Dedifferentiated amniotic fluid mesenchymal stem cell (primary cell): ENCODE data around the gene SYCP2L.
"Not testable (repeated sequence)": the region's sequence is repeated elsewhere in the genome, so short reads cannot be mapped to it uniquely, and the experiment has no call there.

Experiments used
- DNase-seq: peaks from one replicate; pipeline ENCODE4 v3.0.0-alpha.2; 2016; ENCODE audit errors: extremely low spot score

SYCP2L gene

DNA sequence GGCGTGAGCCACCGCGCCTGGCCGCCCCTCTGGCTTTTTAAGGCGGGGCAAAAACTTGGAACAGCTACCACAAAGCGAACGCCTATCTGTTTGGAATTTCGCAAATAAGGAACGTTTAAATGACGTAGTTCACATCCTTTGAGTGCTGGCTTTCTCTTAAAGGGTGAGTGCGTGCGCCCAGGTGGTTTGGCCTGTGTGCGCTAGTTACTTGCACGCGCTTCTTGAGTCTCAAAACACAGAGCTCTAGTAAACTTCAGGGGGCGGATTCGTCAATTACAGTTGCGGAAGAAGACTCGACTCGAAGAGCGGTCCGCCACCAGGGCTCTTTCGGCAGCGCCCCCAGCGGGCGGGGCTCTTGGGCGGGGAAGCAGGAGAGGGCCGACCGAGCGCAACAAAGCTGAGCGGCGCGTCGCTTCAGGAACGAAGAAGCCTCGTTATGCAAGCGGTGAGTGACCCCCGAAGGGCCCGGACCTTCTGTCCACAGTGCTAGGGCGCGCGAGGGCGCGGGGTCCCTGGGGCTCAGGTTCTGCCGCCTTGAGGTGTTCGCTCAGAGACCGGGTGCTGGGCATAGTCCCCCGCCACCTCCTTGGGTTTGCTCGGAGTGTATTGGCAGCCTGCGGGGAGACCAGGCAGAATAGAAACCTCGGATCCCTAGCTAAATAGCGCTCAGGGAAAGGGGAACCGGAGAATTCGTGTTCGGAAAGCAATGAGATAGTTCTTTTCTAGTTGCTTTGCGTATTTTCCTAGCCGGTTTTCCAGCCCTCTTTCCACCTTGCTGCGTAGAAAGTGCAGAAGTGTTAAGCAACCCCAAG is at the start of gene SYCP2L:
Gene SYCP2L (plus strand): TSS at position 362 of the 812 bp plus-strand sequence. CDS start 75 bp downstream, at position 437.
- no peak for DNase-seq

DNA sequence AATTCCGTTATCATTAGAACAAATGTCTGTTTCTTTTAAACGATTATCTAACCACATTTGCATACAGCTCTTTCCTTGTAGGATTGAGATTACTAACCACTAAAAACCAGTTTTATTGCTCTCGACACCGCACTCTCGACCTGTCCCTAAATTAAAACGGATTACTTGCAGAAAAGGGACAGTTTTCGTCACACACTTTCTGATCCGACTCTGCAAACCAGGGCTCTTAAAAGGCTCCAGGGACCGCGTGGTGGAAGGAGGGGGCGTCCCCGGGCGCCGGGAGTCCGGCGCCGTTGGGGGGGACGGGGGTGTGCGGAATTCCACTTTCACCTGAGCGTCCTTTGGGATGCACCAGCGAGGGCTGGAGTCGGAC is 49.2 kb upstream of the SYCP2L start:
- DNase-seq, result no peak

DNA sequence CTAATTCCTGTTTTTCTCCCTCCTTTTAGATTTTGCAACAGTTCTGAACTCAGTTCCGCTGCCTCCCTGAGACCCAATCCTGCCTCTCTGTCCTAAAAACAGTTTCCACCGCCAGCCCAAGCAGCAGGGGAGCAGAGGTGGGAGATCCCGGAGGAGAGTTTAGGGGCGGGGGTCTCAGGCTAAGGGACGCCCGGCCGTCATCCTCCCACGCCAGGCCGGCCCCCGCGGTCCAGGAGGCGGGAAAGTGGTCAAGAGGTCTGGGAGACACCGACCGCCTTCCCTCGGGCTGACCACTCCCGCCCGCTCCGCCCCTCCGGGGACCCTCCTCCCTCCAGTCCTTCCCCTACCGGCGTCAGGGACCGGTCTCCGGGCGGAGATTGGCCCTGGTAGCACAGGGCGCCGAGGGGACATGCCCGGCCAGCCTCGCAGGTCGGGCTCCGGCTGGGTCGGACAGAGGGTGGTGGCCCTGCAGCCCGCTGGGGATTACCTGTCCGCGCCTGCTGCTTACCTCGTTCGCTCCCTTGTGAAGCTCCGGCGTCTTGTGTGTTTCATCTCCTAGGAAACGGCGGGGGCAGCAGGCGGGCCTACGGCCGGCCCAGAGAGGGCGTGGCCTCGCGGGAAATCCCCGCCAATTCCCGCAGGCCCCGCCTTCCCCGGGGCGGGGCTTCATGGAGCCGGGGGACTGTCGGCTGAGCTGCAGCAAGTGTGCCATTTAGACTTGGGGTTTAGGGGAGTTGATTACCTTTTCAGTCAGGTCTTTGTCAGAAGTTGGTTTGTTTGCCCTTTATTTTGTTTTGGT is 48.7 kb upstream of the SYCP2L start, which contains the start of gene MAK:
Gene MAK (minus strand): TSS at position 545 of the 799 bp plus-strand sequence. CDS start 7,891 bp downstream, outside the sequence.
- DNase-seq, result peak; percentile 30

DNA sequence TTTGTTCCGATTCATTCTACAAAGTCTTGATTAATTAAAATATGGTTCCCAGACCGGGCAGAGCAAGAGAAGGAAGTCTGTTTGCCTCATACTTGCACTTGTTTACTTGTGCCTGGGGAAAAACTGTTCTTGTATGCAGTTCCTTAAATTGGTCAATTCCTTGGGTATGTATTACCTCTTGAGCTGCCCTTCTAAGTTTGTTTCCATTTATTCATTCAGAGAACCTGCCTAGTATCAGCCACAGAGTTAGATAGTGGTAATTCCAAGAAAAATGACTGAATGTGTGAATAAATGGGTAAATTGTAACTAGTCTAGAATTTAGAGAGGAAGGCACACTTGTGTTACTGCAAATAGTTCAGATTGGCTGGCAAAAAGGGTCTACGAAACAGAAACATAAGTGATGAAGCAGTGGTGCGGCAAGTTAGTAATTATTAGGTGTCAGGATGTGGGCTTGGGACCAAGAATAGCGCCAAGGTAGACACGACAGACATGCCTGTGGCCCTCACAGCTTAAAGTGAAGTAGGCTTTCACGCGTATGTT is 48.0 kb upstream of the SYCP2L start:
- DNase-seq, result no peak

DNA sequence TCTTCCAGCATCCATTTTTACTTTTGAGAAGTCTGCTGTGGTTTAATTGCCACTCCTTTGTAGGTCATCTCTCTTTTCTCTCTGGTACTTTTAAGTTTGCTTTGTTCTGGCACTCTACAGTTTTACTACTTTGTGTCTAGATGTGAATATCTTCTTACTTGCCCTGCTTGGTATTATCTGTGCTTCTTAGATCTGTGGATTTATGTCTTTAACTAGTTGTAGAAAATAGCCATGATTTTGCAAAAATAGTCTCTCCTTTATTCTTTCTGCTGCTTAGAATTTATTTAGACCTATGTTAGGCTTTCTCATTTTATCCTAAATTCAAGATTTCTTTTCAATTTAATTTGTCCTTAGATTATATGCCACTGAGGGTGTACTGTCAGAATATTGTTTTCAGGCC is 43.3 kb upstream of the SYCP2L start:
- DNase-seq, result no peak

DNA sequence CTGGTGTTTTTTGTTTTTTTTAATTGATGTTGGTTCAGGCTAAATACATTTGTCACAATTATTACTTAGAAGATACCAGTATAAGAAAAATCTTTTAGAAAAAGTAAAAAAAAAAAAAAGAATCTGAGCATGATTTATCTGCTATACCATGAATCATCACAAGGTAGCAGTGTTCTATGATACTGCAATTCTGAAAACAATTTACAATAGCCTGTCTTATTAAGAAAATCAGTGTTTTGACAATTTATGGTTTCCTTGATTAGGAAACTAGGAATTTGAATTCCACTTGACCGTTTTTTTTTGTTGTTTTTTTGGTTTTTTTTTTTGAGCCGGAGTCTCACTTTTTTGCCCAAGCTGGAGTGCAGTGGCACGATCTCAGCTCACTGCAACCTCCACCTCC is 39.2 kb upstream of the SYCP2L start:
- DNase-seq, result no peak

DNA sequence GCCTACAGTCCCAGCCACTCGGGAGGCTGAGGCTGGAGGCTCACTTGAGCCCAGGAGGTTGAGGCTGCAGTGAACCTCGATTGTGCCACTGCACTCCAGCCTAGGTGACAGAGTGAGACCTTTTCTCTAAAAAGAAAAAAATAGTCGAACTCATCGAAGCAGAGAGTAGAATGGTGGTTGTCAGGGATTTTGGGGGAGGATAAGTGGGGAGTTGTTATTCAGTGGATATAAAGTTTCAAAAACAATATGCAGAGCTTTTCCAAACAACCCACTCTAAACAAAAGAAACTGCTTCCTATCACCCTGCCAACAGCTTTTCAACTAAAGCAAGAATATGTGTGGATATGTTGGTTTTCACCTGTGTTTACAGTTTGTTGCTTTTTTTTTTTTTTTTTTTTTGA is 37.0 kb upstream of the SYCP2L start:
- DNase-seq, result no peak

DNA sequence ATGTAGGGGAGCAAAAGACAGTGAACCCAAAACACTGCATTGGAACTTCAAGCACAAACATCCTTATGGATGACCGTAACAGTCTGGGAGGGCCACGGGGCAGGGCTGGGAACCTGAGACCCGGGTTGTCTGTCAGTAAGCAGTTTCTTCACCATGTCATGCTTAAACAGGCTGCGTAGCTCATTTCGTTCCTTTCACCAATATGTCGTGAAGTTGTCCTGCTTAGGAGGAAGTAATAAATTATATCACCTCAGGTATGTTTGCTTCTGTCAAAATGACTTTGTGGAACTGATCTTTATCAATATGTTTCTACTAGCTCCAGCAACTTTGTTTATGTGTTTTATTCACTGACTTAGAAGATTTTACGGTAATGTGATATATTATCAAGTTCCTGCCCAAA is 36.1 kb upstream of the SYCP2L start:
- DNase-seq, result no peak

DNA sequence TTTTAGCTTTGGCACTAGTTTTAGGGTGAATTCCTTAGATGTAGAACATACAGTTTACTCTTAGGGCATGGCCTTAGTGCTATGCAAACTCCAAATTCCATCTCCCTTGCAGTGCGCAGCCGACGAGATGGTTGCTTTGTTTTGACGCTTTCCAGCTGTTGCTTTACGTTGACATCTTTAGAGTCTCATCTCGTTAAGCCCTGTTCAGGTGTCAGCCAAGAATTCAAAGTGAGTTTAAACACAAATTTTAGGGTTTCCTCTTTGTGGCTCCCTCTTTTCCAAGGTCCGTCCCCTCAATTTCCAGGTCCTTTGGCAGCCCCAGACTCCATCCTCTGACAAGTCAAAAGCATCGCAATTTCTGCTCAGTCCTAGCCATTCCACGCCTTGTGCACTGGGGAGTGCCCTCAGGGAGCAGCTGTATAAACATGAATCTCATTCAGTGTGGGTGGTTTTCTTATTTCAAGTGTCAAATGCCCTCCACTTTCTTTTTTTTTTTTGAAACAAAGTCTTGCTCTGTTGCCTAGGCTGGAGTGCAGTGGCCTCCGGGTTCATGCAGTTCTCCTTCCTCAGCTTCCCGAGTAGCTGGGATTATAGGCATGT is 34.4 kb upstream of the SYCP2L start:
- no peak for DNase-seq

DNA sequence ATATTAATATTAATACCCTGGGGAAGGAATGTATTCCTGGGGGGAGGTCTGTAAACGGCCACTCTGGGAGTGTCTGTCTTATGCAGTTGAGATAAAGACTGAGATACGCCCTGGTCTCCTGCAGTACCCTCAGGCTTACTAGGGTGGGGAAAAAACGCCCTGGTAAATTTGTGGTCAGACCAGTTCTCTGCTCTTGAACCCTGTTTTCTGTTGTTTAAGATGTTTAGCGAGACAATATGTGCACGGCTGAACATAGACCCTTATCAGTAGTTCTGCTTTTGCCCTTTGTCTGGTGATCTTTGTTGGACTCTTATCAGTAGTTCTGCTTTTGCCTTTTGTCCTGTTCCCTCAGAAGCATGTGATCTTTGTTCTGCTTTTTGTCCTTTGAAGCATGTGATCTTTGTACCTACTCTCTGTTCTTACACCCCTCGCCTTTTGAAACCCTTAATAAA is 33.0 kb upstream of the SYCP2L start:
- not testable (repeated sequence) for DNase-seq

DNA sequence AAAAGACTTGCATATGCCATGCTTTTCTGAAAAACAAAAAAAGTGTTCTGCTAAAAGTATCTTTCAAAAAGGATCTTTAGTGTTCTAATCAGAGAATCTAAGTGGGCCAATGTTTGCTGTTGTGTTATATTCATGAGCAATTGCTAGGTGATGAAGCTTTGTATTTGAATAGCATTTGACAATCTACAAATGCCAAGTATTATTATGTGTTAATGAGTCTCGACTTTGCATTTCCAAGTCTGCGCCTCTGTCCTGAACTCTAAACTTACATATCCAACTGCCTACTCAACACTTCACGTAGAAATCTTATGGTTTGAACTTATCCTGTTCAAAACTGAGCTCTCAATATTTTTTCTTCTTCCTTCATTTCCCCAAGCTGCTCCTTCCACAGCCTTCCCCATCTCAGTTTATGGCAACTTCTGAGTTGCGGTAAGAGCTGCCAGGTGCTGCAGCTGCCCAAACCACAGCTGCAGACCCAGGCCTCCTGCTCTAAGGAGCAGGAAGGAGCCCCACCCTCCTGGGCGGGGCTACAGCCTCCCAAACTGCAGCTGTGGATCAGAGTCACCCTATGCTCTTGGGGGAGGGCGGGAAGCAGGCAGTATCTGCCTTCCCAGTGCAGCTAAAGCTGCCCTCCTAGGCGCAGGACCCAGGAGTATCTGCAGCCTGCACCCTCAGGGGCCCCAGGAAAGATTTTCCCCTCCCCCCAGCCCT is 31.8 kb upstream of the SYCP2L start:
- DNase-seq, result no peak

DNA sequence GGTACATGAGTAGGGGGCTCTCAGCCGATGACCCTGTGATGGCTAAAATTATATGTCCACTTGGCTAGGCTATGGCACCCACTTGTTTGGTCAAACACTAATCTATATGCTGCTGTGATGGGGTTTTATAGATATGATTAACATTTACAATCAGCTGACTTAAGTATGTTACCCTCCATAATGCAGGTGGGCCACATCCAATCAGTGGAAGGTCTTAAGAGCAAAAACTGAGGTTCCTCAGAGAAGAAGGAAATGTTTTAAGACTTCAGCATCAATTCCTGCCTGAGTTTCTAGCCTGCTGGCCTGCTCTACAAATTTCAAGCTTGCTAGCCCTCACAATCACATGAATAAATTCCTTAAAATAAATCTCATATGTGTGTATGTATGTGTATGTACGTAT is 29.6 kb upstream of the SYCP2L start:
- no peak for DNase-seq

DNA sequence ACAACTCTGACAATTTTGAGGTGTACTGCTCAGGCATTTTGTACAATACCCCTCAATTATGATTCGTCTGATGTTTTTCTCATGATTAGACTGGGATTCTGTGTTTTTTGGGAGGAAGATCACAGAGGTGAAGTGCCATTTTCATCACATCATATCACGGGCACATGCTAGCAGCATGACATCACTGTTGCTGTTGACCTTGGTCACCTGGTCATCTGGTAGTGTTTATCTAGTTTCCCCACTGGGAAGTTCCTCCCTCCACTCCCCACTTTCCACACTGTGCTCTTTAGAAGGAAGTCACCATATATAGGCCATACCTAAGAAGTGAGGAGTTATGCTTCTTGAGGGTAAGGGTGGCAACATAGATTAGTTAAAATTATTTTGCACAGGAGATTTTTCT is 25.8 kb upstream of the SYCP2L start:
- DNase-seq, result no peak

DNA sequence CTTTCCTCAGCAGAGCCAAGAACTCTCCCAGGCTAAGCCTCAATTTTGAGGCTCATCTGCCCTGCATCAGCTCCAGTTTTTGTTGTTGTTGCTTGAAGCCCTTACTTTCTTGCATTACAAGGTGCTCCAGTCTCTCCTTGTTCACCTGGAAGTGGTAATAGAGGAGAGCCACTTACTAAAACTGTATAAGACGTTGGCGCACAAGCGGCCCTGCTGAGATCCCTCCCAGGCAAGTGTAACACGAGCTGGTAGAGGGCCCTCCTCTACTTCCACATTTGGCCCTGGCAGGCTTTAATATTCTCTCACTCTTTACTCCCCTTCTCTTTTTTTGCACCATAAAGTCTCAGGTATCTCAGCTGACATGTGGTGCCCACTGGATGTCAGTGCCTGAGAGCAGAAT is 24.5 kb upstream of the SYCP2L start:
- DNase-seq, result no peak

DNA sequence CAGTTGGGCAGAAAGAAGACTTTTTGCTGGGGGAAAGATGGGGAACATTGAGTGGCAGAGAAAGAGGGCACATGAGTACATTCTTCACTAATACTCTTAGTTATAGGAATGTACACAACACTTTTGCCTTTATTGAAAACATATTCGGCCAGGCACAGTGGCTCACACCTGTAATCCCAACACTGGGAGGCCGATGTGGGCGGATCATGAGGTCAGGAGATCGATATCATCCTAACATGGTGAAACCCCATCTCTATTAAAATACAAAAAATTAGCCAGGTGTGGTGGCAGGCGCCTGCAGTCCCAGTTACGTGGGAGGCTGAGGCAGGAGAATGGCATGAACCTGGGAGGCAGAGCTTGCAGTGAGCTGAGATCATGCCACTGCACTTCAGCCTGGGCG is 23.8 kb upstream of the SYCP2L start:
- not testable (repeated sequence) for DNase-seq

DNA sequence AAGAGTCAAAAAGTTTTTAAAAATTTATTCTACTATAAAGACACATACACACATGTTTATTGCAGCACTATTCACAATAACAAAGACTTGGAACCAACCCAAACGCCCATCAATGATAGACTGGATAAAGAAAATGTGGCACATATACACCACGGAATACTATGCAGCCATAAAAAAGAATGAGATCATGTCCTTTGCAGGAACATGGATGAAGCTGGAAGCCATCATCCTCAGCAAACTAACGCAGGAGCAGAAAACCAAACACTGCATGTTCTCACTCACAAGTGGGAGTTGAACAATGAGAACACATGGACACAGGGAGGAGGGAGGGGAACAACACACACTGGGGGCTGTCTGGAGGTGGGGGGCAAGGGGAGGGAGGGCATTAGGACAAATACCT is 20.1 kb upstream of the SYCP2L start:
- not testable (repeated sequence) for DNase-seq

DNA sequence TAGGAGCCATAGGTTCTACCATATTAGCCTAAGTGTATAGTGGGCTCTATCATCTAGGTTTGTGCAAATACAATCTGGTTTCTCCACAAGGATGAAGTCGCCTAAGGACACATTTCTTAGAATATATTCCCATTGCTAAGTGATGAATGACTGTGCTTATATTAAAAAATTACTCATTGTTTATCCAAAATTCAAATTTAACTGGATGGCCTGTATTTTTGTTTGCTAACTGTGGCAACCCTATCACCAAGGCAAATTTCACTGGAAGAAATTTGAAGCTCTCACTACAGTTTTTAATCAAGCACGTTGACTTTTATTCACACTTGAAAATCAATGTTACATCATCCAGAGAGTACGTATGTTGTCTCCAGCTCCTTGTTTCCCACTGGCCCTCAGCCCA is 18.9 kb upstream of the SYCP2L start:
- DNase-seq, result no peak

DNA sequence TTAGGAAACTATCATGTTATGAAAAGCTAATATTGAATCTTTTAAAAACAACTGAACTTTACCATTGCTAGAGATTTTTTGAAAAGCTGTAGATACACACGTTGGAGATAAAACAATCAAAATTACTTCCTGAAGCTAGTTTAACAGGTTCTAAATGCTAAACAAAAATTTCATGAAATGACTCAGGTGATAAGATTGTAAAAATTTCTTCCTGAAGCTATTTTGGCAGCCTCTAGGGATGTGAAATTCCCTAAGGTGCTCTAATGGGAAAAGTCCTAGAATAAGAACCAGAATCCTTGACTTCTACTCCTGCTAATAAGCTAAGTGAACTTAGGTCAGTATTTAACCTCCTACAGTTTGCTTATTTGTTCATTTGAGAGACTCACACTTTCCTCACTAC is 13.5 kb upstream of the SYCP2L start:
- DNase-seq, result no peak

DNA sequence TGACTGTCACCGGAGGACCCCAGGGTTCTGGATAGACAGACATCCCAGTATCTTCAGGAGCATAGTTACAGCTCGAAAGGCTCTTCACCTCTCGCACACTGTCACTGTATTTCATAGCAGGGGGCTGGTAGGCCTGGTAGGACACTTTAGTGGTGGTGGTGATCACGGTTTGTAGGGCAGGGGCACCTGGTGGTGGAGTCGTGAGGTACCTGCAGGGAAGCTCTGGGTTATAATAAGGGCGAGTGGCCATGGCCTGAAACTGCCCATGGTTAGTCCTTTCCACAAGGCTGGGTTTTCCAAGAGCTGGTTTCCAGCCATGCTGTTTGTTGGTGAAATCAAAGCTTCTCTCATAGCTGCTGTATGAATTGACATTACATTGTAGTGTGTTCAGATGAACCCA is 12.6 kb upstream of the SYCP2L start:
- no peak for DNase-seq

DNA sequence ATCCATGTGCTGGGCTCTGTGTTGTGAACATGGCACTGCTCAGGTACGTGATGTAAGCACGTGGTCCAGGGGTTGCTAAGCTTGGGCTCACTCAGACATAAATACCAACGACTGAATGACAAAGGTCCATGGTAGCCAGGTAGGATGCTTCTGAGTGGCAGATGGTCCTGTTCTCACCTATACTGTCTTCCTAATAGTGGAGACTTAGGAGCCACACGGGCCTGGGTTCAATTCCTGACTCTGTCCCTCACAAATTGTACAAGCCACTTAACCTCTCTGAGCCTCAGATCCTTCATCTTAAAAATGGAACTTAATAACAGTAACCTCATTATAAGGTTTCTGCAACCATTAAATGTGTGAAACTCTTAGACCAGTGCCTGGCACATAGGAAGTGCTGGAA is 11.8 kb upstream of the SYCP2L start:
- DNase-seq, result no peak

DNA sequence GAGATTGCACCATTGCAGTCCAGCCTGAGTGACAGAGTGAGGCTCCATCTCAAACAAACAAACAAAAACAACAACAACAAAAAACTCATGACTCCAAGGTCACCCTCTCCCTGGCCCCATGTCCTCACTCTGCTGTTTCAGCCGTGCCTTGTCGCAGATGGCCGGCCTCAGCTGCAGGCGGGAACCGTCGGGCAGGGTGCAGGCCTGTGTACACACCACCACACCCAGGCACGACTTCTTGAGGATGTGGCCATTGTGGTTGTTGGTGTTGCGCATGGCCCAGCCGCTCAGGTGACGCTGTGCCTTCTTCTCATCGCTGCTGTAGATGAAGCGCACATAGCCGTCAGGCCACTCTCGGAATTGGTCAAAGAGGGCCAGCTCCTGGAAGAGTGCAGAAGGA is 9.8 kb upstream of the SYCP2L start:
- DNase-seq, result no peak

DNA sequence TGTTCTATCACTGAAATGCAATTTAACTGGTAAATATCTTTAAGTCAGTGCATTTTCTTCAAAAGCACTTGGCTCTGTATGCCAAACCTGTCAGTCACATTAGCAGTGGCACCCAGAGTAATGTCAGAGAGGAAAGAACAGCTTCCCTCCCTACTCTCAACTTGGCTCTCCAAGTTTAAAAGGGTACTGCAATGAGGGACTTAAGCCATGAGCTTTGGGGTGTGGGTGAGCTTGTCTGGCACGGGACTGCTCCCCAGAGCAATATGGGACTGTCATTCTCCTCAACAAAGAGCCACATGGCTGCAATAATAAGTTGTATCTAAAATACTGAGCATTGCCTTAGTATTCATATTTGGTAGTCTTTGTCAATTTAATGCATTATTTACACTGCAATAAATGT is 9.0 kb upstream of the SYCP2L start:
- no peak for DNase-seq
